NCI-H1092 treated with DMSO at 0.1 percent for 48 hours (cell line): ENCODE data around the gene IL6R.

Source experiments
- DNase-seq: peaks from one replicate; lab custom pipeline; 2025; lab: John Stamatoyannopoulos, UW

The IL6R gene

DNA sequence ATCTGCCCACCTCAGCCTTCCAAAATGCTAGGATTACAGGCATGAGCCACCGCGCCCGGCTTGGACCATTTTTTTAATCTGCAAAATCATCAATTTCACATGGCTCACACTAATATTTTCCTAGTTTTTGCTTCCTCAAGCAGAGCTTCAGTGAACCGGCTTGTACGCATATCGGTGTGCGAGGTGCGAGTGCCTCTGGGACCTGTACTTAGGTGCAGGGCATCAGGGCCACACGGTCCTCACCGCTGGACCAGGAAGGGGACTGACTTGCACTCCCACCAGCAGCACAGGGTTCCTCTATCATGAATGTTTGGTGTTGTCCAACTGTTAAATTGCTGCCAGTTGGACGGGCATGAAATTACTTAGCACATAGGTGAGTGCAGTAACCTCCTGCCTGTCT, 112.5 kb downstream of the IL6R start:
- no peak for DNase-seq
